RWPE2 (cell line): ENCODE measurements around the gene SYT17.

ENCODE experiments used
- ATAC-seq: fragments of 200-7000 bp; cut with Tn5 transposase; 3 replicates; pipeline ENCODE4 v1.9.1; 2021; ENCODE audit warnings: low read depth
- DNase-seq: peaks from one replicate; pipeline ENCODE4 v3.0.0-alpha.2; 2020; ENCODE audit warnings: low spot score
- H3K27ac ChIP-seq: fragments of 450-650 bp; 2 replicates; pipeline ENCODE4 v1.5.1; 2017; ENCODE audit warnings: mild to moderate bottlenecking; ENCODE audit not compliant: poor library complexity, severe bottlenecking
- H3K27me3 ChIP-seq: fragments of 250-450 bp; sonication (Bioruptor Pico); 2 replicates; pipeline ENCODE4 v1.5.1; 2021; ENCODE audit warnings: mild to moderate bottlenecking, moderate library complexity; ENCODE audit not compliant: insufficient read depth, poor library complexity, severe bottlenecking
- H3K36me3 ChIP-seq: fragments of 250-450 bp; sonication (Bioruptor Pico); 2 replicates; pipeline ENCODE4 v1.5.1; 2020; ENCODE audit warnings: low read depth, mild to moderate bottlenecking, moderate library complexity
- H3K4me1 ChIP-seq: fragments of 250-450 bp; sonication (Bioruptor Pico); 2 replicates; pipeline ENCODE4 v1.5.1; 2021; ENCODE audit warnings: mild to moderate bottlenecking, moderate library complexity; ENCODE audit not compliant: insufficient read depth, poor library complexity, severe bottlenecking
- H3K4me3 ChIP-seq: fragments of 250-450 bp; sonication (Bioruptor Pico); 2 replicates; pipeline ENCODE4 v1.5.1; 2021; ENCODE audit warnings: mild to moderate bottlenecking, moderate library complexity; ENCODE audit not compliant: severe bottlenecking
- H3K9me3 ChIP-seq: fragments of 250-450 bp; sonication (Bioruptor Pico); 2 replicates; pipeline ENCODE4 v1.5.1; 2021; ENCODE audit warnings: mild to moderate bottlenecking, moderate library complexity; ENCODE audit not compliant: severe bottlenecking
- TF ChIP-seq, protein P1 (sequence below): fragments of 450-650 bp; IDR thresholded peaks from one replicate; pipeline ENCODE4 v1.5.1; 2017; ENCODE audit warnings: mild to moderate bottlenecking, moderate library complexity; ENCODE audit not compliant: poor library complexity, severe bottlenecking

The SYT17 gene

DNA sequence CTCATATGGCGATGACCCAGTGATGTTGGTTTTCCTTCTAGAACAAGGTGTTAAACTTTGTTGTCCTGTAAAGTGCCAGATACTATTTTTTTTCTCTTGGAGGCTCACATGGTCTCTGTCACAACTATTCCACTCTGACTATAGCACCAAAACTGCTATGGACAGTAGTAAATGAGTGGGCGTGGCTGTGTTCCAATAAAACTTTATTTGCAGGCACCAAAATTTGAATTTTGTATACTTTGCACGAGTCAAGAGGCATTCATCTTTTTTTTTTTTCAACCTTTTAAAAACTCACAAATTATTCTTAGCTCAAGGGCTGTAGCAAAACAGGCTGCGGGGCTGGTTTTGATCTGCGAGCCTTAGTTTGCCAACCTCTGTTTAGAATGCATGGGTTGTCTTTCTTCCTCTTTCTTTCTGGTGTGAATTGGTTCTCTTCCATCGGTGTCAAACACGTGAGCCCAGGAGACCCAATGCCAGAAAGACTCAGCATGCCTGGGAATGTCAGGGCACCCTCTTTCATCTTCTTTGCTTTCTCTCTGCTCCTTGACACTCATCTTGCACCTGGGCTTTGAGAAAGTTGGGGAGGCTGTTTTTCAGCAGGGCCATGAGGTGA is 2.1 kb downstream of the SYT17 start:
- Histone ChIP-seq H3K4me1 (peaks cover 5% of the 10 kb centered on the region), H3K27ac (no peak overlapping the region), H3K36me3 (no peaks in the 10 kb centered on the region), H3K27me3 (no peaks in the 10 kb centered on the region), H3K4me3 (no peak overlapping the region), H3K9me3 (no peaks in the 10 kb centered on the region)
- no peak for DNase-seq
- TF ChIP-seq, protein P1, sequence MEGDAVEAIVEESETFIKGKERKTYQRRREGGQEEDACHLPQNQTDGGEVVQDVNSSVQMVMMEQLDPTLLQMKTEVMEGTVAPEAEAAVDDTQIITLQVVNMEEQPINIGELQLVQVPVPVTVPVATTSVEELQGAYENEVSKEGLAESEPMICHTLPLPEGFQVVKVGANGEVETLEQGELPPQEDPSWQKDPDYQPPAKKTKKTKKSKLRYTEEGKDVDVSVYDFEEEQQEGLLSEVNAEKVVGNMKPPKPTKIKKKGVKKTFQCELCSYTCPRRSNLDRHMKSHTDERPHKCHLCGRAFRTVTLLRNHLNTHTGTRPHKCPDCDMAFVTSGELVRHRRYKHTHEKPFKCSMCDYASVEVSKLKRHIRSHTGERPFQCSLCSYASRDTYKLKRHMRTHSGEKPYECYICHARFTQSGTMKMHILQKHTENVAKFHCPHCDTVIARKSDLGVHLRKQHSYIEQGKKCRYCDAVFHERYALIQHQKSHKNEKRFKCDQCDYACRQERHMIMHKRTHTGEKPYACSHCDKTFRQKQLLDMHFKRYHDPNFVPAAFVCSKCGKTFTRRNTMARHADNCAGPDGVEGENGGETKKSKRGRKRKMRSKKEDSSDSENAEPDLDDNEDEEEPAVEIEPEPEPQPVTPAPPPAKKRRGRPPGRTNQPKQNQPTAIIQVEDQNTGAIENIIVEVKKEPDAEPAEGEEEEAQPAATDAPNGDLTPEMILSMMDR = no peak
- no peak for ATAC-seq

DNA sequence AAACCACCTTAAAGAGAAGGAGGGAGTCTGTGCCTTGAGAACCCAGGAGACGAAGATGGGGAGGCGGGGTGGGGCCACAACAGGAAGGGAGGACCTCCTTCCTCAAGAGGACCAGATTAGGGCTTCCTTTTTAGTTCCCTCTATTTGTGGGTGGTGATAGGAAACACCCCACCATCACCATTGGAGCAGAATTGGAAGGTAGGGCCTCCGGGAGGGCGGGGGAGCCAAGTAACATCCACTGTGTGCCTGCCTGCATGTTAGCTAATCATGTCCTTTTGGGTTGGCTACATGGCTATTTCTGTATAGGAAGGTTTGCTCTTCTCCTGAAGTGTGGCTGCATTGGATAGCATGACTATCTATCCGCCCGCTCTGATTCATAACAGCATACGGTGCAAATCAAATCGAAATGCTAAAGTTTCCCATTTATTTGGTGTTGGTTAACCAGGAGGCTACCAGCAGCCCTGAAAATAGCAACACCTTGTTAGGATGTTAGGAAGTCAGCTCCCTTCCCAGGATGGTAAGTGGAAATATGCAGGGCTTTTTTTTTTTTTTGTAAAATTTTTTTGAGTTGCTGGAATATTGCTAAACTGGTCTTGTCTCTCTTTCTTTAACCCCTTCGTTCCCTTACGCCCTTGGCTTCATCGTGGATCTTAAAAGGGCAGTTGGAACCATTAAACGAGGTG is 4.2 kb downstream of the SYT17 start:
- no peaks in the 10 kb centered on the region for H3K9me3 ChIP-seq
- DNase-seq (no peak), ATAC-seq (no peak)
- no peaks in the 10 kb centered on the region for H3K36me3 ChIP-seq
- H3K27me3 ChIP-seq = no peaks in the 10 kb centered on the region
- H3K27ac ChIP-seq = no peak overlapping the region
- no peak overlapping the region for H3K4me3 ChIP-seq
- no peaks in the 10 kb centered on the region for H3K4me1 ChIP-seq
- TF ChIP-seq, protein P1 = no peak

DNA sequence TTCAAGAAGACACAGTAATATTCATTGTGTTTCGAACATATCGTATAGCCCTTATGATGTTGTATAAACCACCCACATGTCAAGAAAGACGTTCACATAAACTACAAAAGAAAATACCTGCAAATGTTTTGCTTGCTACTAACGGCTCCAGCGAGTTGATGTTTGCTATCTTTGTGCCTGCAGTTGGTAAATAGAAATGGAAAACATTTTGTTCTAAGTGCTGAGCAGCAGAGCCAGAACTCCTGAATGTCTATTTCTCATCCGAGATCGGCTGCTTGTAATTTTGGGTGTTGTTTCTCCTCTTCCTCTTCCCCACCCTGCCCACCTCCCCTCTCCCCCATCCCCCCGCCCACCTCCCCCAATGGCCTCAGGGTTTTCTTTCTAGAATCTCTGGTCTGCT is 5.0 kb downstream of the SYT17 start:
- no peaks in the 10 kb centered on the region for H3K36me3 ChIP-seq
- H3K27me3 ChIP-seq = no peaks in the 10 kb centered on the region

DNA sequence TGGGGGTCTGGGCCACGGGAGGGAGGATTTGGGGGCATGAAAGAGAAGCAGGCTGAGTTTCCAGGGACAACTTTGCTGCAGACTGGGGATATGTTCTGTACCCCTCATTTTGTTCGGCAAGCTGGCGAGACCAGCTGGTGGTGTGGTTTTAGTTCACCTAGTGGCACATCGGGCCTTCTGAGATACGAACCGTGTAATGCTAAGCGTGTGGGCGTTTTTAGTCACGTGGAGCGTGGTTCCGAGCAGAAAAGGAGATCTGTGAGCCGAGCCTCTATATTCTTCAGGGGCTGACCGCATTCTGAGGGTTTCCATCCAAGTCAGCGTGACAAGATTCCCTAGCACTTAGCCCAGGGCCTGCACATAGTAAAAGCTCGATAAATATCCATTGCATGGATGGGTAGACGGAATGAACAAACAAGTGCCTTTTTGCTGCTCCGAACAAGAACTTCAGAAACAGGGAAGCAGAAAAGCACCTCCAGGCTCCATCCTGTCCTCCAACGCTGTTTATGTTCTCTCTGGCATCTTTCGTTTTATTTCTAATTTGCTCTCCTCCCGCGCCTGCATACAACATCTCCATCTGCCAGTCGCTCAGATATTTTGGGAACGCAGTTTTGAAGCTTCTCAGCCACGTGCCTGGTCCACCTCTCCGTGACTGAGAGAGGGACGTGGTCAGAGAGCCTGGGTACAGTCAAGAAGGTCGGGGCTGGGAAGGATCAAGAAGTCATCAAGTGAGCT is 5.8 kb downstream of the SYT17 start:
- no peak for DNase-seq
- TF ChIP-seq, protein P1 = no peak
- no peak overlapping the region for H3K4me3 ChIP-seq
- no peaks in the 10 kb centered on the region for H3K9me3 ChIP-seq
- ATAC-seq = no peak
- H3K36me3 ChIP-seq = no peaks in the 10 kb centered on the region
- H3K27me3 ChIP-seq = no peaks in the 10 kb centered on the region
- H3K27ac ChIP-seq = no peak overlapping the region
- H3K4me1 ChIP-seq = no peaks in the 10 kb centered on the region

More for the DNA sequence above, 5.0 kb downstream of the SYT17 start:
- no peaks in the 10 kb centered on the region for H3K9me3 ChIP-seq
- no peak for ATAC-seq
- no peak for DNase-seq
- TF ChIP-seq, protein P1 = no peak
- H3K27ac ChIP-seq = no peak overlapping the region
- H3K4me3 ChIP-seq = no peak overlapping the region
- H3K4me1 ChIP-seq = no peaks in the 10 kb centered on the region
